Tibial nerve (tissue), 4 donors: Measurements from ENCODE around the gene HOXA4. TPM values are rescaled to one million over a fixed set of nuclear protein-coding genes. Genes with fewer than 3 reads are reported as not detected.
A peak's percentile ranks its signal among the peaks of the same experiment; 100 is the strongest.

Source experiments
- DNase-seq, 2 donors: peaks; one replicate each; pipeline ENCODE4 v3.0.0-alpha.2; 2019; ENCODE audit warnings: low spot score in 2 of 2
- H3K27ac ChIP-seq, 4 donors: fragments of 200-600 bp; sonication (generic) in 3 of 4; one replicate each; pipeline ENCODE4 v1.5.1; 2017 to 2019; ENCODE audit warnings: mild to moderate bottlenecking in 1 of 4
- H3K27me3 ChIP-seq, 2 donors: fragments of 200-600 bp; sonication (generic) in 1 of 2; one replicate each; pipeline versions ENCODE4 v1.5.1 to v1.6.0; 2017 to 2019
- H3K36me3 ChIP-seq, 3 donors: fragments of 200-600 bp; sonication (generic); one replicate each; pipeline ENCODE4 v1.5.1; 2018 to 2019
- H3K4me1 ChIP-seq, 4 donors: fragments of 200-600 bp; sonication (generic) in 3 of 4; one replicate each; pipeline ENCODE4 v1.5.1; 2017 to 2019
- H3K4me3 ChIP-seq, 4 donors: fragments of 200-600 bp; sonication (generic) in 3 of 4; one replicate each; pipeline ENCODE4 v1.5.1; 2017 to 2019; ENCODE audit warnings: mild to moderate bottlenecking in 1 of 4, moderate library complexity in 1 of 4
- H3K9me3 ChIP-seq, 4 donors: fragments of 200-600 bp; sonication (generic) in 3 of 4; one replicate each; pipeline ENCODE4 v1.5.1; 2017 to 2019
- EP300 ChIP-seq, 2 donors: sonication (generic); formaldehyde crosslinking; IDR thresholded peaks; one replicate each; pipeline ENCODE4 v1.6.1; 2017; ENCODE audit warnings: antibody characterized with exemption in 2 of 2, mild to moderate bottlenecking in 1 of 2
- POLR2A ChIP-seq, 2 donors: fragments of 450-650 bp; IDR thresholded peaks; one replicate each; pipeline ENCODE4 v1.6.1; 2017; ENCODE audit warnings: antibody characterized with exemption in 2 of 2, mild to moderate bottlenecking in 2 of 2, moderate library complexity in 2 of 2
- WGBS, 2 donors: methylation state at CpG; one replicate each; pipeline ENCODE4 v1.1.5; 2018; 5-methylcytosine and 5-hydroxymethylcytosine counted together
- total RNA-seq, 4 donors: library from RNA; depleted of rRNA; stranded (reverse); fragments of >200 nt; gene quantifications; one replicate each; pipeline ENCODE4 v1.1.0, GENCODE V29; 2016
- TF ChIP-seq, protein P1 (sequence below), 5 experiments: fragments of 200-600 bp in 3 of 5; fragments of 450-650 bp in 2 of 5; sonication (generic) in 3 of 5; IDR thresholded peaks; one replicate each; pipeline ENCODE4 v1.5.1; 2016 to 2019; ENCODE audit warnings: antibody characterized with exemption in 5 of 5, mild to moderate bottlenecking in 3 of 5, moderate library complexity in 2 of 5

Gene HOXA4
- 1 to 10 TPM; 4.4 to 6.3 (median 4.7) TPM for total RNA-seq

DNA sequence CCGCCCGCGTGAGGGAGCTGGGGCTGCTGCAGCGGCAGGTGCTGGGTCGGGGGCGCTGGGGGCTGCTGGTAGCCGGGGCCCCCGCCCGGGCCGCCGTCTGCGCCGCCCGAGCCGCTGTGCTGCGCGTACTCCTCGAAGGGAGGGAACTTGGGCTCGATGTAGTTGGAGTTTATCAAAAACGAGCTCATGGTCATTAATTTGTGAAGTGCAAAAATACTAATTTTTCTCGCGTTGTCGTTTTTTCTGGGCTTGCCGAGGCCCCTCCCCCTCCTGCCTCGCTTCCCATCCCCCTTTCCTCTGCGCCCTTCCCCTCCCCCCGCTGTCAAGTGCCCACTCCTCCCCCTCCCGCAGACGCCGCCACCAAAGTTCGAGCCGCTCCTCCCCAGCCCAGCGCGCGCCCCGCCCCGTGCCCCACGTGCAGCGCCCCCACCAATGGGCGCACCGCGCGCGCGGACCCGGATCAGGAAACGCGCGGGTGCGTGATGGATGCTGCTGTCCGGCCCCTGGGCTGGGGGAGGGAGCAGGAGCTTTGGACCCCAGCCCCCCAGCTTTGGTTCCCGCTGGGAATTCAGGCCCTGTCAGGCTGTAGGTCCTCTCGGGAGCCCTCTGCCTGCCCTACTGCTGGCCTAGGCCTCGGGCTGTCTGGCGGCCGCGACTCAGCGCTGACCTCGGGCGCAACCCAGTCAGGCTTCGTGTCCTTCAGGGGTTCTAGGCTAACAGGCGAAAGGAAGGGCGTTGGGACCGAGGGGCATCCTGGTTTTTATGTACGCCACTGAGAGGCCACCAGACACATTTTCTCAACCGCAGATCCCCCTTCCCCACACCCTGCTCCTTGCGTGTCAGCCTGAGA is at the start of gene HOXA4:
Gene HOXA4, minus strand, starts transcription at position 218 of the 850 bp plus-strand sequence. Its CDS starts 24 bp downstream, at position 194.
- peak; percentile 84 to 90 for DNase-seq
- TF ChIP-seq, protein P1, sequence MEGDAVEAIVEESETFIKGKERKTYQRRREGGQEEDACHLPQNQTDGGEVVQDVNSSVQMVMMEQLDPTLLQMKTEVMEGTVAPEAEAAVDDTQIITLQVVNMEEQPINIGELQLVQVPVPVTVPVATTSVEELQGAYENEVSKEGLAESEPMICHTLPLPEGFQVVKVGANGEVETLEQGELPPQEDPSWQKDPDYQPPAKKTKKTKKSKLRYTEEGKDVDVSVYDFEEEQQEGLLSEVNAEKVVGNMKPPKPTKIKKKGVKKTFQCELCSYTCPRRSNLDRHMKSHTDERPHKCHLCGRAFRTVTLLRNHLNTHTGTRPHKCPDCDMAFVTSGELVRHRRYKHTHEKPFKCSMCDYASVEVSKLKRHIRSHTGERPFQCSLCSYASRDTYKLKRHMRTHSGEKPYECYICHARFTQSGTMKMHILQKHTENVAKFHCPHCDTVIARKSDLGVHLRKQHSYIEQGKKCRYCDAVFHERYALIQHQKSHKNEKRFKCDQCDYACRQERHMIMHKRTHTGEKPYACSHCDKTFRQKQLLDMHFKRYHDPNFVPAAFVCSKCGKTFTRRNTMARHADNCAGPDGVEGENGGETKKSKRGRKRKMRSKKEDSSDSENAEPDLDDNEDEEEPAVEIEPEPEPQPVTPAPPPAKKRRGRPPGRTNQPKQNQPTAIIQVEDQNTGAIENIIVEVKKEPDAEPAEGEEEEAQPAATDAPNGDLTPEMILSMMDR (IDR thresholded peaks at IDR 0.05) = no peak
- peak; percentile 37 to 77 for TF ChIP-seq EP300 (IDR thresholded peaks at IDR 0.05)
- peak in 1 of 2 donors; percentile 69 for TF ChIP-seq POLR2A (IDR thresholded peaks at IDR 0.05)
- peaks cover 0 to 79% (median 13%) of the 10 kb centered on the region in 4 donors for H3K4me1 ChIP-seq
- no peaks in the 10 kb centered on the region for H3K9me3 ChIP-seq
- peak within 1 kb of the TSS; percentile 51 to 76 (median 64) for H3K4me3 ChIP-seq
- no peaks in the 10 kb centered on the region for H3K36me3 ChIP-seq
- H3K27ac ChIP-seq = peak within 1 kb of the TSS; percentile 56 to 90 (median 76)
- whole genome bisulfite sequencing, 2 donors = 2 to 5% methylated on average over 48 to 64 of the region's 67 CpGs
- peaks cover 0 to 58% of the 10 kb centered on the region in 2 donors for H3K27me3 ChIP-seq

DNA sequence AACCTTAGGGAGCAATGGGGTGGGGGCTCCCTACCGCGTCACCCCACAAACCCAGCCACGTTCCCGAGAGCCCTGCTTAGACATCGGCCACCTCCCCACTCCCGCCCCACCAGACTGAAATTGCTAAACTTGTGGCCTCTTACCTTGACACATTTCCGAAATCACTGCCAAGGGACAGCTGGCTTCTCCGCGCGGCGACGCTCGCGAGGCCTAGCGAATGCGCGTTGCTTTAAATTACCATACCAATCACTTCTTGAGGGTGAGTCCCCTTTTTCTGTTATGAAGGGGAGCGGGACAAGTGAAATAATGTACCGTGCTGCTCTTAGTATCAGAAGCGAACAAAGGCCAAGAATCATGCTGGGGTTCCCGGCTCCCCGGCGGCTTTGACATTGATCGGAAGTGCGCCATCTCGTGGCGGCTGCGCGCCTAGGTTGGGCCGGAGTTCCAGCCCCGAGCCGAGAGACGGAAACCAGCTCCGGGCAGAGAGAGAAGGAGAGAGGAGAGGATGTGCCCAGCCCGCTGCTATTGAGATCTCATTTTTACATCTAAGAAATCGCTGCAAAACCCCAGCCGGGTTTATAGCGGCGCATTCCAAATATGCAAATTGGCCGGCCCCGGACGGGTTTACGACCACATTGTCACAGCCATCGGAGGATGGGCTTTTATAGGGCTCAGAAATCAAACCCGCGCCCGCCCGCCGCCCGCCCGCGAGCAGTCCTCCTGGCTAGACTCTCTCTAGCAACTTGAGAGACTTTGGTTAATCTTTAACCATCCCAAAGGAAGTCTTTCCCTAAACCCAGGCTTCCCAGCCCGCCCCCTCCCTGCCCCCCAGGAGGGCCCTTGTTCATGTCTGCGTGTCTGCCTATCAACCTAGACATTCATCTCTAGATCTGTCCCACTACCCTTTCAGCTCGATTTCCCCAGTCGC is 49.2 kb upstream of the HOXA4 start:
- Histone ChIP-seq H3K27ac (peak overlapping the region; percentile 4 to 88 (median 57)), H3K4me1 (peaks cover 0 to 44% (median 18%) of the 10 kb centered on the region in 4 donors), H3K27me3 (peaks cover 0 to 96% of the 10 kb centered on the region in 2 donors), H3K4me3 (peak overlapping the region; percentile 12 to 45 (median 18)), H3K9me3 (no peaks in the 10 kb centered on the region), H3K36me3 (no peaks in the 10 kb centered on the region)
- peak; percentile 71 to 81 for DNase-seq
- WGBS, 2 donors = 10 to 13% methylated on average over 56 of the region's 56 CpGs
- TF ChIP-seq, protein P1 (IDR thresholded peaks at IDR 0.05) = peak; percentile 73 to 87 (median 83)
- TF ChIP-seq EP300 (IDR thresholded peaks at IDR 0.05) = peak in 1 of 2 donors; percentile 50
- no peak for TF ChIP-seq POLR2A (IDR thresholded peaks at IDR 0.05)

DNA sequence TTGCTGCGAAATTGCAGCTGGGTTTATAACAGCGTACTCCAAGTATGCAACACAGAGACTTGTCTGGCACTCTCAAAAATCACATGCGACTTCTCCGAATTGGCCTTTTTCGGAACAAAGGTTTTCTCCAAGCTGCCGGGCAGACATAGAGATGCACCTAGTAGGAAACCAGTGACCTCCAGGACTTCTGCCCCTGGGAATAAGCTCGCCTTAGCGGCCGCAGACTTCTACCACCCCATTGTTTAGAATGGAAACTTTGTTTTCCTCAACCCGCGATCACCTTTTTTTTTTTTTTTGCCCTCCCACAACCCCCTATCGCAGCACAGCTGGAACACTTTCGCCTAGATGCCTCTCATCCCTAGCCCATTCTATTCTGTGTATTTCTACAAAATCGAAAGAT is 48.5 kb upstream of the HOXA4 start:
- peak in 1 of 2 donors; percentile 11 for DNase-seq
- H3K27me3 ChIP-seq = peaks cover 0 to 98% of the 10 kb centered on the region in 2 donors
- H3K27ac ChIP-seq = peak overlapping the region in 2 of 4 donors; percentile 80 to 88

DNA sequence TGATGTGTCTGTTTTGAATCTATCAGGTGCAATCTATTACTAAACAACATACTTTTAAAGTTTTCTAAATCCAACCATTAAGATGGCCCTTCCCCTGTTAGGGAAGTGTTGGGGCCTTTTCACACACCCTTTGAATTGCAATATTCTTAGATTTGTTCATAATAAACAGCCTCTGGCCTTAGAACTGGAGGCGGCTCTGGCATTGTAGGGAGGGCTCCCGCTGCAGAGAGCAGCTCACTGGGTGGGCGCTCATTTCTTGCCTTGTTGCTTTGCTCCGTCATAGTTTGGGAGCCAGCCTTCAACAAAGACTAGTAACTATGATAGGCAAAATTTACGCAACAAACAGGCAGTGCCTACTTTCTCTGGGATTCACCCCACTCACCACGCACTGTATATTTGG is 47.8 kb upstream of the HOXA4 start:
- peaks cover 0 to 44% (median 11%) of the 10 kb centered on the region in 4 donors for H3K4me1 ChIP-seq
- TF ChIP-seq, protein P1 (IDR thresholded peaks at IDR 0.05) = no peak
- TF ChIP-seq POLR2A (IDR thresholded peaks at IDR 0.05) (no peak), EP300 (IDR thresholded peaks at IDR 0.05) (peak in 1 of 2 donors; percentile 12)
- whole genome bisulfite sequencing, 2 donors = 64 to 84% methylated on average over 6 of the region's 6 CpGs
- DNase-seq = peak in 1 of 2 donors; percentile 27
- peaks cover 0 to 94% of the 10 kb centered on the region in 2 donors for H3K27me3 ChIP-seq
- no peaks in the 10 kb centered on the region for H3K9me3 ChIP-seq
- H3K4me3 ChIP-seq = peak overlapping the region in 1 of 4 donors; percentile 45
- no peaks in the 10 kb centered on the region for H3K36me3 ChIP-seq
- H3K27ac ChIP-seq = peak overlapping the region in 2 of 4 donors; percentile 80 to 88

More for the DNA sequence above, 48.5 kb upstream of the HOXA4 start:
- H3K36me3 ChIP-seq = no peaks in the 10 kb centered on the region
- WGBS, 2 donors = 36 to 61% methylated on average over 14 of the region's 14 CpGs
- peak overlapping the region in 3 of 4 donors; percentile 12 to 45 (median 15) for H3K4me3 ChIP-seq
- H3K9me3 ChIP-seq = no peaks in the 10 kb centered on the region
- H3K4me1 ChIP-seq = peaks cover 0 to 44% (median 16%) of the 10 kb centered on the region in 4 donors
- TF ChIP-seq, protein P1 (IDR thresholded peaks at IDR 0.05) = no peak
- TF ChIP-seq EP300 (IDR thresholded peaks at IDR 0.05) = no peak
- TF ChIP-seq POLR2A (IDR thresholded peaks at IDR 0.05) = no peak
